Neural cell (in vitro differentiated cells): Measurements from ENCODE around the gene AFF1. TPM values are rescaled to one million over a fixed set of nuclear protein-coding genes. Genes with fewer than 3 reads are reported as not detected.

Source experiments
- H2AFZ ChIP-seq: fragments of 200-600, 300-800 bp; sonication (generic), shearing (Covaris generic); 2 replicates; pipeline ENCODE4 v1.6.0; 2014; ENCODE audit warnings: low read depth, mild to moderate bottlenecking, antibody characterized with exemption, low read length, moderate library complexity
- H3F3A ChIP-seq: fragments of 200-600 bp; shearing (Covaris generic); 2 replicates; pipeline ENCODE4 v1.6.1; 2016; ENCODE audit warnings: mild to moderate bottlenecking, moderate library complexity, mixed read lengths, antibody characterized with exemption, low read length; ENCODE audit not compliant: insufficient read depth, poor library complexity, severe bottlenecking
- H3K27ac ChIP-seq: fragments of 200-600, 300-800 bp; sonication (generic), shearing (Covaris generic); 2 replicates; pipeline ENCODE4 v1.5.1; 2014; ENCODE audit warnings: mild to moderate bottlenecking, low read length, moderate library complexity
- H3K27me3 ChIP-seq: fragments of 300-800, 200-600 bp; sonication (generic), shearing (Covaris generic); 2 replicates; pipeline ENCODE4 v1.6.0; 2014; ENCODE audit warnings: mild to moderate bottlenecking, low read depth, low read length, moderate library complexity; ENCODE audit not compliant: insufficient read depth
- H3K36me3 ChIP-seq: fragments of 300-800, 200-600 bp; sonication (generic), shearing (Covaris generic); 2 replicates; pipeline ENCODE4 v1.5.1; 2014; ENCODE audit warnings: mild to moderate bottlenecking, antibody characterized with exemption, low read length, moderate library complexity; ENCODE audit not compliant: insufficient read depth
- H3K4me2 ChIP-seq: fragments of 300-800, 200-600 bp; sonication (generic), shearing (Covaris generic); 2 replicates; pipeline ENCODE4 v1.6.0; 2014; ENCODE audit warnings: mild to moderate bottlenecking, low read length
- H3K4me3 ChIP-seq: fragments of 300-800, 200-600 bp; sonication (generic), shearing (Covaris generic); 2 replicates; pipeline ENCODE4 v1.5.1; 2014; ENCODE audit warnings: mild to moderate bottlenecking, low read length, moderate library complexity
- H3K79me2 ChIP-seq: fragments of 200-600 bp; shearing (Covaris generic); replicated peaks from 2 replicates; pipeline ENCODE4 v1.6.0; 2014; ENCODE audit warnings: mild to moderate bottlenecking, low read length, moderate library complexity; ENCODE audit not compliant: insufficient read depth
- H3K9ac ChIP-seq: fragments of 300-800, 200-600 bp; sonication (generic), shearing (Covaris generic); 2 replicates; pipeline ENCODE4 v1.6.1; 2016; ENCODE audit warnings: mild to moderate bottlenecking, low read length, mixed read lengths
- H3K9me2 ChIP-seq: fragments of 200-600 bp; shearing (Covaris generic); 2 replicates; pipeline ENCODE4 v1.6.1; 2016; ENCODE audit warnings: mild to moderate bottlenecking, low read length, mixed read lengths; ENCODE audit not compliant: insufficient read depth
- H3K9me3 ChIP-seq: fragments of 200-600, 300-800 bp; sonication (generic), shearing (Covaris generic); 2 replicates; pipeline ENCODE4 v1.6.1; 2016; ENCODE audit warnings: mild to moderate bottlenecking, mixed run types, low read length, moderate library complexity, mixed read lengths
- H4K20me1 ChIP-seq: fragments of 200-600 bp; shearing (Covaris generic); 2 replicates; pipeline ENCODE4 v1.6.1; 2016; ENCODE audit warnings: mild to moderate bottlenecking, mixed run types; ENCODE audit not compliant: insufficient read depth
- CTCF ChIP-seq: fragments of 450-650 bp; IDR thresholded peaks from 2 replicates; pipeline ENCODE4 v1.5.1; 2014; ENCODE audit warnings: antibody characterized with exemption, mild to moderate bottlenecking, moderate library complexity; ENCODE audit not compliant: poor library complexity, severe bottlenecking
- EP300 ChIP-seq: fragments of 450-650 bp; conservative IDR thresholded peaks from 2 replicates; pipeline ENCODE4 v1.6.1; 2014; ENCODE audit warnings: antibody characterized with exemption, mild to moderate bottlenecking, moderate library complexity; ENCODE audit not compliant: poor library complexity, severe bottlenecking
- EZH2 ChIP-seq: fragments of 200-600, 300-800 bp; shearing (Covaris generic), sonication (generic); IDR thresholded peaks from 2 replicates; pipeline ENCODE4 v1.6.1; 2014; ENCODE audit warnings: antibody characterized with exemption, low read length, borderline replicate concordance, mild to moderate bottlenecking; ENCODE audit not compliant: insufficient read depth, poor library complexity, severe bottlenecking
- MXI1 ChIP-seq: fragments of 450-650 bp; conservative IDR thresholded peaks from 2 replicates; pipeline ENCODE4 v1.6.1; 2014; ENCODE audit warnings: antibody characterized with exemption, mild to moderate bottlenecking; ENCODE audit not compliant: poor library complexity, severe bottlenecking
- POLR2AphosphoS5 ChIP-seq: IDR thresholded peaks from 2 replicates; pipeline ENCODE4 v1.6.1; 2012
- RAD21 ChIP-seq: fragments of 450-650 bp; conservative IDR thresholded peaks from 2 replicates; pipeline ENCODE4 v1.6.1; 2014; ENCODE audit warnings: antibody characterized with exemption, mild to moderate bottlenecking, moderate library complexity
- REST ChIP-seq: IDR thresholded peaks from 2 replicates; pipeline ENCODE4 v1.6.1; 2012; ENCODE audit warnings: borderline replicate concordance
- SMC3 ChIP-seq: fragments of 450-650 bp; conservative IDR thresholded peaks from 2 replicates; pipeline ENCODE4 v1.6.1; 2014; ENCODE audit warnings: antibody characterized with exemption, mild to moderate bottlenecking, moderate library complexity; ENCODE audit not compliant: poor library complexity
- TAF1 ChIP-seq: IDR thresholded peaks from 2 replicates; pipeline ENCODE4 v1.6.1; 2012; ENCODE audit warnings: low read depth
- polyA plus RNA-seq: library from polyadenylated mRNA; depleted of rRNA; stranded (reverse); fragments of >200 nt; gene quantifications from 2 replicates; pipeline ENCODE4 v1.2.3, GENCODE V29; 2014

Gene AFF1
- polyA plus RNA-seq, 1 donor from 2014 or later: 0.63 TPM

DNA sequence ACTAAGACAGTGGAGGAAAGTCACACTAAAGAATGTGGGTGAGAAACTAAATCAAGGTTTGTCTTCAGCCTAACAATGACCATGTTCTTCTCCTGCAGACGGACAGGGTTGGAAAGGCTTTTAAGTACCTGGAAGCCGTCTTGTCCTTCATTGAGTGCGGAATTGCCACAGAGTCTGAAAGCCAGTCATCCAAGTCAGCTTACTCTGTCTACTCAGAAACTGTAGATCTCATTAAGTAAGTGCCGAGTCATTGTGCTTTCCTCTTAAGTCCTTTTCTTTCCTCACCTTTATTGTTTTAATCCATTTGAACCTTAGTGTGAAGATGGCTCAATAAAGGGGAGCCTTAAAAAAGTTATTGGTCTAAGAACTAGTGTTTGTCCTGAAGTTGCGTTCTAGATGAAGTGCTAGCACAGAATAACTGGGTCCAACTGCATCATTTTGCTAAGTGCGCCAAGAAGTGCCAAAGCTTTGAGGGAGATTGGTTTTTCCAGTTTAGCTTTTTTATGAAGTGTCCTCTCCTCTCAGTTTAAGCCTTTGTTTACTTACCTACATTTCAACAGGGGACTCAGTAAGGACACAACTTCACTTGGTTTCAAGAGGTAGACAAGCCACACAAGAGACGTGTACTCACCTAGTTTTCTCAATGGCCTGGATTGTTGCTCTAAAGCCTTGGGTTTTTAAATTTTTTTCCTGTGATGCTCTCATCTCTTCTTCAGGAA is 196.3 kb downstream of the AFF1 start:
- TF ChIP-seq REST (no peak), EP300 (no peak), SMC3 (no peak), TAF1 (no peak), CTCF (no peak), MXI1 (no peak), POLR2AphosphoS5 (no peak), EZH2 (no peak), RAD21 (no peak)
- H3K9me2 ChIP-seq: no peaks in the 10 kb centered on the region
- H2AFZ ChIP-seq: no peak overlapping the region
- H3K9ac ChIP-seq: no peak overlapping the region
- no peaks in the 10 kb centered on the region for H3K27me3 ChIP-seq
- H3K4me2 ChIP-seq: no peak overlapping the region
- no peak overlapping the region for H3K4me3 ChIP-seq
- H3K27ac ChIP-seq: no peak overlapping the region
- H3F3A ChIP-seq: no peaks in the 10 kb centered on the region
- H3K36me3 ChIP-seq: no peaks in the 10 kb centered on the region
- no peaks in the 10 kb centered on the region for H4K20me1 ChIP-seq
- no peaks in the 10 kb centered on the region for H3K9me3 ChIP-seq
- H3K79me2 ChIP-seq: no peaks in the 10 kb centered on the region

DNA sequence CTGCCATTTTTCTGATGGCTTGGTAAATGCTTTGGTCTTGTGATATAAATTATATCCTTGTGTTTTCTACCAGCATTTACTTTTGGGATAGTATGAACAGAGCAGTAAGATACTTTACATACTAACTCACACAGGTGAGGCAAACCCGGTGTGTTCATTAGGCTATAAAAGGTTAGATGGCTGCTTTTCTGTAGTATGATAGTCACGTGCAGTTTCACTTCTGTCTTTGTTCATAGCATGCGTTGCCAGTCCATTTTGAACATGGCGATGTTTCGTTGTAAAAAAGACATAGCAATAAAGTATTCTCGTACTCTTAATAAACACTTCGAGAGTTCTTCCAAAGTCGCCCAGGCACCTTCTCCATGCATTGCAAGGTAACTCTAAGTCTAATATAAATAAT is 197.2 kb downstream of the AFF1 start:
- H4K20me1 ChIP-seq: no peaks in the 10 kb centered on the region
- no peak overlapping the region for H2AFZ ChIP-seq
- no peaks in the 10 kb centered on the region for H3K27me3 ChIP-seq
- no peak overlapping the region for H3K4me2 ChIP-seq
- H3K9me2 ChIP-seq: no peaks in the 10 kb centered on the region
- no peaks in the 10 kb centered on the region for H3K36me3 ChIP-seq
- H3K79me2 ChIP-seq: no peaks in the 10 kb centered on the region
- no peak overlapping the region for H3K27ac ChIP-seq
- no peak overlapping the region for H3K9ac ChIP-seq
- H3F3A ChIP-seq: no peaks in the 10 kb centered on the region
- H3K4me3 ChIP-seq: no peak overlapping the region
- H3K9me3 ChIP-seq: no peaks in the 10 kb centered on the region
- TF ChIP-seq RAD21 (no peak), TAF1 (no peak), CTCF (no peak), REST (no peak), SMC3 (no peak), EZH2 (no peak), POLR2AphosphoS5 (no peak), MXI1 (no peak), EP300 (no peak)
